SK-N-SH treated with all-trans-retinoic acid at 6 μM for 48 hours (cell line): ENCODE results near the gene QSOX1.

Experiments
- ARNTL ChIP-seq: fragments of 450-650 bp; formaldehyde crosslinking; IDR thresholded peaks from 2 replicates; pipeline ENCODE4 v1.5.0; 2020; ENCODE audit warnings: low read depth, mild to moderate bottlenecking, moderate library complexity, borderline replicate concordance
- ISL1 ChIP-seq: fragments of 250-450 bp; sonication (Bioruptor Pico); IDR thresholded peaks from 2 replicates; pipeline ENCODE4 v2.1.2; 2022; ENCODE audit warnings: mild to moderate bottlenecking, moderate library complexity
- OSR1 ChIP-seq: fragments of 250-450 bp; sonication (Bioruptor Pico); IDR thresholded peaks from 2 replicates; pipeline ENCODE4 v1.8.0; 2022; ENCODE audit warnings: moderate library complexity, mild to moderate bottlenecking, inconsistent platforms
- PATZ1 ChIP-seq: fragments of 250-450 bp; sonication (Bioruptor Pico); IDR thresholded peaks from 2 replicates; pipeline ENCODE4 v1.8.0; 2020; ENCODE audit warnings: mild to moderate bottlenecking, moderate library complexity, borderline replicate concordance
- PPARA ChIP-seq: fragments of 250-450 bp; sonication (Bioruptor Pico); IDR thresholded peaks from 2 replicates; pipeline ENCODE4 v1.5.0; 2020; ENCODE audit warnings: mild to moderate bottlenecking, borderline replicate concordance
- TCF4 ChIP-seq: fragments of 250-450 bp; sonication (Bioruptor Pico); IDR thresholded peaks from 2 replicates; pipeline ENCODE4 v1.8.0; 2021; ENCODE audit warnings: mild to moderate bottlenecking, moderate library complexity, borderline replicate concordance
- ZFP3 ChIP-seq: fragments of 250-450 bp; sonication (Bioruptor Pico); IDR thresholded peaks from 2 replicates; pipeline ENCODE4 v1.5.0; 2020; ENCODE audit warnings: mild to moderate bottlenecking, moderate library complexity
- ZFP30 ChIP-seq: fragments of 450-650 bp; formaldehyde crosslinking; IDR thresholded peaks from 2 replicates; pipeline ENCODE4 v1.5.0; 2022; ENCODE audit warnings: mild to moderate bottlenecking, moderate library complexity
- ZNF70 ChIP-seq: fragments of 450-650 bp; formaldehyde crosslinking; IDR thresholded peaks from 2 replicates; pipeline ENCODE4 v1.5.0; 2020; ENCODE audit warnings: mild to moderate bottlenecking, moderate library complexity

GRCh38 chr1:180157108-180157507 is 2.4 kb downstream of the QSOX1 start:
- TF ChIP-seq PATZ1 (CRISPR knock-in tag) (no peak), ZNF70 (CRISPR knock-in tag) (no peak), PPARA (CRISPR knock-in tag) (no peak), ZFP30 (CRISPR knock-in tag) (no peak), ZFP3 (no peak), ISL1 (no peak), TCF4 (no peak), ARNTL (CRISPR knock-in tag) (no peak), OSR1 (no peak)
